ENCODE measurements around the gene KIAA0319L. TPM values are rescaled to one million over a fixed set of nuclear protein-coding genes. Genes with fewer than 3 reads are reported as not detected.

KIAA0319L gene
- total RNA-seq, 4 donors from 2014 or later: 27.6 to 72.1 (median 53.8) TPM

DNA sequence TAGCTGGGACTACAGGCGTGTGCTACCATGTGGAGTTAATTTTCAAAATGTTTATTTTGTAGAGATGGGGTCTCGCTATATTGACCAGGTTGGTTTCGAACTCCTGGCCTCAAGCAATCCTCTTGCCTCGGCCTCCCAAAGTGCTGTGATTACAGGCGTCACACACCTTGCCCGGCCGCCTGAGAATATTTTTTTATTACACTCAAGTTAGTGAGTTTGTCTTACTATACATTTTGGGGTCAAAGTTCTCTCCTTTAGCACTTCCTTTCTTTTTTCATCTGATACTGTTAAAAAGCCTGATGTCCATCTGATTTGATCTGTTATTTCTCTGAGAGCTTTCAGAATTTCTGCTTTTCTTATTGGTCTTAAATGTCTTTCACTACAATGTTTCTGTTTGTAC is 128.8 kb downstream of the KIAA0319L start:
- TF ChIP-seq, protein P1, sequence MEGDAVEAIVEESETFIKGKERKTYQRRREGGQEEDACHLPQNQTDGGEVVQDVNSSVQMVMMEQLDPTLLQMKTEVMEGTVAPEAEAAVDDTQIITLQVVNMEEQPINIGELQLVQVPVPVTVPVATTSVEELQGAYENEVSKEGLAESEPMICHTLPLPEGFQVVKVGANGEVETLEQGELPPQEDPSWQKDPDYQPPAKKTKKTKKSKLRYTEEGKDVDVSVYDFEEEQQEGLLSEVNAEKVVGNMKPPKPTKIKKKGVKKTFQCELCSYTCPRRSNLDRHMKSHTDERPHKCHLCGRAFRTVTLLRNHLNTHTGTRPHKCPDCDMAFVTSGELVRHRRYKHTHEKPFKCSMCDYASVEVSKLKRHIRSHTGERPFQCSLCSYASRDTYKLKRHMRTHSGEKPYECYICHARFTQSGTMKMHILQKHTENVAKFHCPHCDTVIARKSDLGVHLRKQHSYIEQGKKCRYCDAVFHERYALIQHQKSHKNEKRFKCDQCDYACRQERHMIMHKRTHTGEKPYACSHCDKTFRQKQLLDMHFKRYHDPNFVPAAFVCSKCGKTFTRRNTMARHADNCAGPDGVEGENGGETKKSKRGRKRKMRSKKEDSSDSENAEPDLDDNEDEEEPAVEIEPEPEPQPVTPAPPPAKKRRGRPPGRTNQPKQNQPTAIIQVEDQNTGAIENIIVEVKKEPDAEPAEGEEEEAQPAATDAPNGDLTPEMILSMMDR (IDR thresholded peaks at IDR 0.05): no peak
- TF ChIP-seq POLR2A (IDR thresholded peaks at IDR 0.05): no peak
- intact Hi-C loops (cut with DNase I; ENCODE audit: low total_unique reads): no loop called here
- no peaks in the 10 kb centered on the region for H3K4me1 ChIP-seq
- DNase-seq: no peak
- H3K27ac ChIP-seq: no peak overlapping the region
- no peaks in the 10 kb centered on the region for H3K9me3 ChIP-seq
- H3K27me3 ChIP-seq: no peaks in the 10 kb centered on the region
- no peaks in the 10 kb centered on the region for H3K36me3 ChIP-seq
- H3K4me3 ChIP-seq: no peak overlapping the region

DNA sequence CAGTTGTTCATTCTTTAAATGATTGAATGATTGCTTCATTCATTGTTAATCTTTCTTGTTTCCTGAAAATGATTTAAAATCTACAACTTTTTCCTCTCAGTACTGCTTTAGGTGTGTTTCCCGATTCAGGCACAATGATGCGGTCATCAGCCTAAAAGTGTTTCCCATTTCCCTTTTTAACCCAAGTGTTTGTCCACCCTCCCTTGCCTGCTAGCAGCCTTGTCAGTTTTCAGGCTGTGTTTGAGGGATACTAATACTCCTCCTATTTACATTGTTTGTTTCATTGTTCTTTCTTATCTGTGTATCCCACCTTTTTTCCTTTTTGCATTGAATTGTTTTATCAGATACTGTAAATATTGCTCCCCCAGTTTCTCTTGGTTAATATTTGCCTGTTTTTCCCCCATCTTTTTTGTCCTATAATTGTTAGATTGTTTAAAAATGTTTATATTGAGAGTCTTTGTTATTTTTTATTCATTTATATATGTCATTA is 131.1 kb downstream of the KIAA0319L start:
- Histone ChIP-seq H3K27me3 (no peaks in the 10 kb centered on the region), H3K4me3 (no peak overlapping the region), H3K9me3 (no peaks in the 10 kb centered on the region), H3K27ac (no peak overlapping the region), H3K36me3 (no peaks in the 10 kb centered on the region), H3K4me1 (no peaks in the 10 kb centered on the region)
- DNase-seq: no peak
- no peak for TF ChIP-seq POLR2A (IDR thresholded peaks at IDR 0.05)
- TF ChIP-seq, protein P1 (IDR thresholded peaks at IDR 0.05): no peak
- intact Hi-C loops (cut with DNase I; ENCODE audit: low total_unique reads): no loop called here

DNA sequence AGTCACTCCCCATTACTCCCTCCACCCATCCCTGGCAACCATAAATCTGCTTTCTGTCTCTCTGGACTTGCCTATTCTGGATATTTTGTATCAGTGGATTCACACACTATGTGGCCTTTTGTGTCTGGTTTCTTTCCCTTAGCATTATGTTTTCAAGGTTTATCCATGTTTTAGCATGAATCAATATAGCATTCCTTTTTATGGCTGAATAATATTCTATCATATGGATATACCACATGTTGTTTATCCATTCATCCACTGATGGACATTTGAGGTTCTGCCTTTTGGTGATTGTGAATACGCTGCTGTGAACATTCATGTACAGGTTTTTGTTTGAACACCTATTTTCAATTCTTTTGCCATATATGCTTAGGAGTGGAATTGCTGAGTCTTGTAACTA is 148.3 kb downstream of the KIAA0319L start:
- H3K36me3 ChIP-seq: no peaks in the 10 kb centered on the region
- TF ChIP-seq POLR2A (IDR thresholded peaks at IDR 0.05): no peak
- TF ChIP-seq, protein P1 (IDR thresholded peaks at IDR 0.05): no peak

DNA sequence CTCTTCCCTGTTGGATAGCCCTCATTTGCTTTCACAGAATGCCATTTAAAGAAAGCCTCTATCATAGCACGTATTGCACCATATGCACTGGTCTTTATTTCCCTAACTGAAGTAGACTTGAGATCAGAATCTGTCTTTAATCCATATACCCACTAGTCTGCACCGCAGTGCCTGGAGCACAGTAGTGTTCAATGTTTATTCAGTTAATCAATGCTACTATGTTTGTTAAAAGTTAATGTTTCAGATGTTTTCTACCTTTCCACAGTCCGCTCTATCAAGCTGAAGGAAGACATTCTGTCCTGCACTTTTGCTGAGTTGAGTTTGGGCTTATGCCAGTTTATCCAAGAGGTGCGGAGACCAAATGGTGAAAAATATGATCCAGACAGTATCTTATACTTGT is 149.5 kb downstream of the KIAA0319L start:
- DNase-seq: no peak
- intact Hi-C loops (cut with DNase I; ENCODE audit: low total_unique reads): no loop called here

More for the DNA sequence above, 148.3 kb downstream of the KIAA0319L start:
- H3K4me3 ChIP-seq: no peak overlapping the region
- no peaks in the 10 kb centered on the region for H3K4me1 ChIP-seq
- DNase-seq: no peak
- no peaks in the 10 kb centered on the region for H3K9me3 ChIP-seq
- intact Hi-C loops (cut with DNase I; ENCODE audit: low total_unique reads): no loop called here
- H3K27me3 ChIP-seq: no peaks in the 10 kb centered on the region
- no peak overlapping the region for H3K27ac ChIP-seq

GRCh38 chr1:35406103-35406502 is 151.1 kb downstream of the KIAA0319L start:
- no peaks in the 10 kb centered on the region for H3K36me3 ChIP-seq

More for the DNA sequence above, 149.5 kb downstream of the KIAA0319L start:
- H3K27ac ChIP-seq: no peak overlapping the region
- no peaks in the 10 kb centered on the region for H3K4me1 ChIP-seq
- H3K27me3 ChIP-seq: no peaks in the 10 kb centered on the region
- H3K4me3 ChIP-seq: no peak overlapping the region
- no peaks in the 10 kb centered on the region for H3K36me3 ChIP-seq
- no peaks in the 10 kb centered on the region for H3K9me3 ChIP-seq
- TF ChIP-seq POLR2A (IDR thresholded peaks at IDR 0.05): no peak
- TF ChIP-seq, protein P1 (IDR thresholded peaks at IDR 0.05): no peak

More at GRCh38 chr1:35406103-35406502, 151.1 kb downstream of the KIAA0319L start:
- H3K4me1 ChIP-seq: no peaks in the 10 kb centered on the region
- DNase-seq: no peak
- H3K27me3 ChIP-seq: no peaks in the 10 kb centered on the region
- TF ChIP-seq, protein P1 (IDR thresholded peaks at IDR 0.05): no peak
- TF ChIP-seq POLR2A (IDR thresholded peaks at IDR 0.05): no peak
- intact Hi-C loops (cut with DNase I; ENCODE audit: low total_unique reads): no loop called here
- no peaks in the 10 kb centered on the region for H3K9me3 ChIP-seq
- no peak overlapping the region for H3K4me3 ChIP-seq
- no peak overlapping the region for H3K27ac ChIP-seq

All from uterus (tissue), 4 donors.